IMR-90 (cell line): Measurements from ENCODE around the gene SCRN2. TPM values are rescaled to one million over a fixed set of nuclear protein-coding genes. Genes with fewer than 3 reads are reported as not detected.

Experiments
- ATAC-seq: fragments of 200-7000 bp; cut with Tn5 transposase; 2 replicates; pipeline ENCODE4 v1.9.1; 2020; ENCODE audit warnings: low read depth, mild to moderate bottlenecking, moderate library complexity
- BruUV-seq: library from RNA; stranded (reverse); fragments of 400-500 nt; replicated peaks from 2 replicates; lab custom pipeline; 2021; lab: Mats Ljungman, UMichigan
- CTCF ChIA-PET: fragments of 300-600 bp; formaldehyde crosslinking; extraction: SDS; loops from one replicate; lab custom pipeline; 2021; ENCODE audit warnings: antibody characterized with exemption; lab: Yijun Ruan, JAX
- POLR2A ChIA-PET: fragments of 300-600 bp; sonication (Branson Sonifier 250); formaldehyde crosslinking; loops from one replicate; lab custom pipeline; 2022; ENCODE audit warnings: antibody characterized with exemption; ENCODE audit not compliant: unreplicated experiment; lab: Charles Lee
- DNase-seq: peaks from one replicate; pipeline ENCODE4 v3.0.0; 2013
- H2AFZ ChIP-seq: replicated peaks from 2 replicates; pipeline ENCODE3; 2013; ENCODE audit warnings: low read length, mild to moderate bottlenecking; ENCODE audit not compliant: poor library complexity
- H2AK5ac ChIP-seq: 2 replicates; pipeline ENCODE4 v1.6.1; 2013; ENCODE audit warnings: low read depth, low read length, inconsistent platforms
- H2AK9ac ChIP-seq: replicated peaks from 2 replicates; pipeline ENCODE3; 2013; ENCODE audit warnings: mild to moderate bottlenecking, low read depth, low read length, moderate library complexity; ENCODE audit not compliant: poor library complexity
- H2BK120ac ChIP-seq: 2 replicates; pipeline ENCODE4 v1.6.1; 2013; ENCODE audit warnings: low read depth, low read length, inconsistent platforms
- H2BK15ac ChIP-seq: 3 replicates; pipeline ENCODE4 v1.6.1; 2013; ENCODE audit warnings: low read depth, low read length, inconsistent platforms
- H2BK20ac ChIP-seq: 2 replicates; pipeline ENCODE4 v1.6.1; 2013; ENCODE audit warnings: low read depth, mild to moderate bottlenecking, inconsistent platforms, low read length, moderate library complexity
- H2BK5ac ChIP-seq: 2 replicates; pipeline ENCODE4 v1.6.1; 2013; ENCODE audit warnings: mild to moderate bottlenecking, low read depth, low read length, inconsistent platforms; ENCODE audit not compliant: poor library complexity, severe bottlenecking
- H3K14ac ChIP-seq: replicated peaks from 2 replicates; pipeline ENCODE4 v1.6.1; 2013; ENCODE audit warnings: low read depth, low read length, inconsistent platforms
- H3K18ac ChIP-seq: 2 replicates; pipeline ENCODE4 v1.6.1; 2013; ENCODE audit warnings: low read depth, low read length, control low read depth
- H3K23ac ChIP-seq: 2 replicates; pipeline ENCODE4 v1.6.1; 2013; ENCODE audit warnings: low read depth, low read length, inconsistent platforms
- H3K27ac ChIP-seq: 2 replicates; pipeline ENCODE4 v1.5.1; 2013; ENCODE audit warnings: mild to moderate bottlenecking, control low read depth, low read length; ENCODE audit not compliant: insufficient read depth
- H3K27me3 ChIP-seq: 2 replicates; pipeline ENCODE4 v1.6.1; 2013; ENCODE audit warnings: low read length; ENCODE audit not compliant: control insufficient read depth, insufficient read depth
- H3K36me3 ChIP-seq: 2 replicates; pipeline ENCODE4 v1.6.1; 2013; ENCODE audit warnings: low read length, mixed read lengths; ENCODE audit not compliant: control insufficient read depth, insufficient read depth
- H3K4ac ChIP-seq: 2 replicates; pipeline ENCODE4 v1.6.1; 2013; ENCODE audit warnings: low read depth, low read length, inconsistent platforms
- H3K4me1 ChIP-seq: 2 replicates; pipeline ENCODE4 v1.6.1; 2013; ENCODE audit warnings: low read length, mixed read lengths; ENCODE audit not compliant: control insufficient read depth, insufficient read depth
- H3K4me2 ChIP-seq: 2 replicates; pipeline ENCODE4 v1.6.1; 2013; ENCODE audit warnings: low read depth, mild to moderate bottlenecking, control low read depth, low read length, moderate library complexity
- H3K4me3 ChIP-seq: 2 replicates; pipeline ENCODE4 v1.5.1; 2013; ENCODE audit warnings: low read depth, mild to moderate bottlenecking, control low read depth, low read length, moderate library complexity; ENCODE audit not compliant: insufficient read depth
- H3K56ac ChIP-seq: 2 replicates; pipeline ENCODE4 v1.6.1; 2013; ENCODE audit warnings: low read length, inconsistent platforms; ENCODE audit not compliant: insufficient read depth; ENCODE audit errors: extremely low read depth
- H3K79me1 ChIP-seq, 2 experiments: 2 replicates each; pipeline ENCODE4 v1.6.1; 2013; ENCODE audit warnings: low read length in 2 of 2, inconsistent platforms in 1 of 2, low read depth in 1 of 2
- H3K9ac ChIP-seq: 2 replicates; pipeline ENCODE4 v1.6.1; 2013; ENCODE audit warnings: low read depth, low read length, control low read depth
- H3K9me1 ChIP-seq: 2 replicates; pipeline ENCODE4 v1.6.1; 2013; ENCODE audit warnings: low read length, inconsistent platforms; ENCODE audit not compliant: insufficient read depth
- H3K9me3 ChIP-seq: 2 replicates; pipeline ENCODE4 v1.6.1; 2013; ENCODE audit warnings: low read length; ENCODE audit not compliant: control insufficient read depth, insufficient read depth
- H4K20me1 ChIP-seq: 2 replicates; pipeline ENCODE4 v1.6.1; 2013; ENCODE audit warnings: low read length, inconsistent platforms; ENCODE audit not compliant: insufficient read depth
- H4K5ac ChIP-seq: 2 replicates; pipeline ENCODE4 v1.6.1; 2013; ENCODE audit warnings: mild to moderate bottlenecking, low read depth, low read length, control low read depth
- H4K8ac ChIP-seq, 2 experiments: 2 replicates each; pipeline ENCODE4 v1.6.1; 2013; ENCODE audit warnings: low read depth in 2 of 2, low read length in 2 of 2, control low read depth in 1 of 2, inconsistent platforms in 1 of 2
- H4K91ac ChIP-seq: 2 replicates; pipeline ENCODE4 v1.6.1; 2013; ENCODE audit warnings: low read depth, low read length, inconsistent platforms; ENCODE audit not compliant: insufficient read depth
- BHLHE40 ChIP-seq: fragments of 150-350 bp; IDR thresholded peaks from 2 replicates; pipeline ENCODE4 v1.6.1; 2016; ENCODE audit warnings: mild to moderate bottlenecking, low read depth, low read length
- RAD21 ChIP-seq: IDR thresholded peaks from 2 replicates; pipeline ENCODE4 v1.6.1; 2012; ENCODE audit warnings: low read length, improper control_type of control experiment
- WGBS, 2 experiments: methylation state at CpG; one replicate each; pipeline versions ENCODE4 v1.1.5 to v1.1.7; 2013; ENCODE audit warnings: missing lambda C conversion rate in 2 of 2; ENCODE audit not compliant: insufficient read length in 1 of 2; ENCODE audit errors: extremely low coverage in 2 of 2; 5-methylcytosine and 5-hydroxymethylcytosine counted together
- dilution Hi-C: fragments of 300-500 bp; cut with HindIII; formaldehyde crosslinking; loops from one replicate; pipeline ENCODE4 v1.14.3; 2018; ENCODE audit warnings: low sequenced_read_pairs; ENCODE audit not compliant: unreplicated experiment
- in situ Hi-C: fragments of 300-500 bp; cut with MboI; formaldehyde crosslinking; loops from 3 replicates; pipeline ENCODE4 v1.14.3; 2019; ENCODE audit warnings: low sequenced_read_pairs, inconsistent platforms, mixed read lengths
- intact Hi-C: fragments of 100-400 bp; cut with micrococcal nuclease; formaldehyde crosslinking; loops from 2 replicates; pipeline ENCODE4 v1.10.0; 2022
- polyA plus RNA-seq, 3 experiments: library from polyadenylated mRNA; depleted of rRNA; stranded (reverse); fragments of >200 nt; gene quantifications; 2 replicates each; pipeline ENCODE4 v1.2.3, GENCODE V29; 2012; ENCODE audit warnings: low replicate concordance in 1 of 3
- total RNA-seq: library from RNA; depleted of rRNA; stranded (reverse); fragments of >200 nt; gene quantifications from 2 replicates; pipeline ENCODE4 v1.2.3, GENCODE V29; 2012
- TF ChIP-seq, protein P1 (sequence below): conservative IDR thresholded peaks from 2 replicates; pipeline ENCODE4 v1.5.1; 2012; ENCODE audit warnings: mild to moderate bottlenecking, low read depth, low read length, improper control_type of control experiment

Gene SCRN2
- total and polyA plus RNA-seq, 2 of the 4 experiments (the other 2 are of a cell fraction) = 17.2 to 31.0 TPM

DNA sequence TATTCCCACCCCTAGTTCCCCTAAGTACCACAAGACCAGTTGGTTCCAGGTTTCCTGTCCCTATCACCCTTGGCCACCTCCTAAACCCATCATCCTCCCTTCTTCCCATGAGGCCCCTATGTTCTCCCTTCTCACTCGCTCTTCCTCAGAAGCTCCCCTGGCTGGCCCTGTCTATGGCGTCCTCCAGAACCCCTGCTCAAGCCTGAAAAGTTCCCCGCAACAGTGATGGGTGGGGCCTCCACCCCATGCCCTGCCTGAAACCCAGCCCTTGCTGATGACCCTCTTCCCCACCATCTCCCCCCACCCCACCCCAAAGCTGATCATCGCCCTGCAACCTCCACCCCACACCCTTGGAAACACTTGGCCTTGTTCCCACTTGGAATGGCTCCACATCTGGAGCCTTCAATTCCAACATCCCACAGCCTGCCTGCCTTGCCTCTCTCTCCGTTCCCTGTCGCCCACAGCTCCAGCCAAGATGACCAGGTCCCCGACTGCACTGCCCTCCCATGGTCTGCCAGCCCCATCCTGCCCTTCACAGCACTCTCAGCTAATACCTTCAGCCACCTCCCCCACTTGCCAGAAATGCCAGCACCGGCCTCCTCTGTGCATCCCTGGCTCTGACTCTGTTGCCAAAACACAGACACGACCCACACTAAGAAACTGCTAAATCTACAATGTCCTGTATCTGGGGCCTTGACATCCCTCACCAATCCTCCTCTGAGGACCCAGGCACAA is 30.0 kb downstream of the SCRN2 start:
- Histone ChIP-seq H3K56ac (no peak overlapping the region), H3K27ac (no peak overlapping the region), H3K9me3 (no peaks in the 10 kb centered on the region), H3K18ac (no peak overlapping the region), H3K9ac (no peak overlapping the region), H2BK15ac (no peak overlapping the region), H3K27me3 (no peaks in the 10 kb centered on the region; the same call in 1 of the 2 replicates), H3K9me1 (0 out of 2 replicates have a peak, but pooled peaks cover 2% of the 10 kb centered on the region), H4K91ac (no peak overlapping the region), H3K79me1 (no peaks in the 10 kb centered on the region), H3K4me1 (peaks cover 3% of the 10 kb centered on the region; the same call in 1 of the 2 replicates), H2BK20ac (no peak overlapping the region), H2AK9ac (no peak overlapping the region), H2BK5ac (no peak overlapping the region), H3K36me3 (peaks cover 63% of the 10 kb centered on the region), H4K5ac (no peak overlapping the region), H3K4me2 (no peak overlapping the region), H4K20me1 (peaks cover 37% of the 10 kb centered on the region), H3K4ac (no peak overlapping the region), H2AK5ac (no peak overlapping the region), H2AFZ (no peak overlapping the region), H2BK120ac (no peak overlapping the region), H3K4me3 (no peak overlapping the region), H3K14ac (no peak overlapping the region), H4K8ac (no peak overlapping the region), H3K23ac (no peak overlapping the region)
- ChIA-PET POLR2A (no interaction called here), CTCF (no interaction called here)
- BruUV-seq = no TSS peak
- dilution Hi-C loops (no loop called here), intact Hi-C loops (no loop called here), in situ Hi-C loops (no loop called here)
- ATAC-seq = no peak
- no peak for DNase-seq
- TF ChIP-seq BHLHE40 (no peak), RAD21 (no peak)
- TF ChIP-seq, protein P1, sequence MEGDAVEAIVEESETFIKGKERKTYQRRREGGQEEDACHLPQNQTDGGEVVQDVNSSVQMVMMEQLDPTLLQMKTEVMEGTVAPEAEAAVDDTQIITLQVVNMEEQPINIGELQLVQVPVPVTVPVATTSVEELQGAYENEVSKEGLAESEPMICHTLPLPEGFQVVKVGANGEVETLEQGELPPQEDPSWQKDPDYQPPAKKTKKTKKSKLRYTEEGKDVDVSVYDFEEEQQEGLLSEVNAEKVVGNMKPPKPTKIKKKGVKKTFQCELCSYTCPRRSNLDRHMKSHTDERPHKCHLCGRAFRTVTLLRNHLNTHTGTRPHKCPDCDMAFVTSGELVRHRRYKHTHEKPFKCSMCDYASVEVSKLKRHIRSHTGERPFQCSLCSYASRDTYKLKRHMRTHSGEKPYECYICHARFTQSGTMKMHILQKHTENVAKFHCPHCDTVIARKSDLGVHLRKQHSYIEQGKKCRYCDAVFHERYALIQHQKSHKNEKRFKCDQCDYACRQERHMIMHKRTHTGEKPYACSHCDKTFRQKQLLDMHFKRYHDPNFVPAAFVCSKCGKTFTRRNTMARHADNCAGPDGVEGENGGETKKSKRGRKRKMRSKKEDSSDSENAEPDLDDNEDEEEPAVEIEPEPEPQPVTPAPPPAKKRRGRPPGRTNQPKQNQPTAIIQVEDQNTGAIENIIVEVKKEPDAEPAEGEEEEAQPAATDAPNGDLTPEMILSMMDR = no peak
- 93% methylated on average over 3 of the region's 9 CpGs; no CpG with 5 or more reads in 1 of the 2 experiments for WGBS, 2 experiments
